Ectodermal cell (in vitro differentiated cells): Measurements from ENCODE around the gene C13orf42.

Experiments
- H3K27ac ChIP-seq: 2 replicates; pipeline ENCODE4 v1.7.0; 2013; ENCODE audit warnings: mild to moderate bottlenecking, low read depth, low read length; ENCODE audit not compliant: insufficient read depth, poor library complexity, severe bottlenecking
- H3K27me3 ChIP-seq: 2 replicates; pipeline ENCODE4 v1.7.0; 2013; ENCODE audit warnings: mild to moderate bottlenecking, low read length; ENCODE audit not compliant: insufficient read depth, control insufficient read depth, poor library complexity, severe bottlenecking
- H3K36me3 ChIP-seq: one replicate; pipeline ENCODE4 v1.7.0; 2013; ENCODE audit warnings: low read length; ENCODE audit not compliant: control insufficient read depth, insufficient read depth
- H3K4me1 ChIP-seq: one replicate; pipeline ENCODE4 v1.7.0; 2013; ENCODE audit warnings: low read length; ENCODE audit not compliant: control insufficient read depth, insufficient read depth
- H3K4me3 ChIP-seq: 2 replicates; pipeline ENCODE4 v1.7.0; 2013; ENCODE audit warnings: low read depth, low read length, control low read depth; ENCODE audit not compliant: insufficient read depth
- H3K9me3 ChIP-seq: 2 replicates; pipeline ENCODE4 v1.7.0; 2013; ENCODE audit warnings: mild to moderate bottlenecking, low read length, moderate library complexity; ENCODE audit not compliant: control insufficient read depth
- WGBS, 2 experiments: methylation state at CpG; one replicate each; pipeline ENCODE4 v1.1.7; 2013; ENCODE audit warnings: missing lambda C conversion rate in 2 of 2; 5-methylcytosine and 5-hydroxymethylcytosine counted together

Gene C13orf42

GRCh38 chr13:51036418-51036817 lies 74.7 kb downstream of the C13orf42 start:
- Histone ChIP-seq H3K27me3 (no peaks in the 10 kb centered on the region), H3K36me3 (no peaks in the 10 kb centered on the region), H3K27ac (no peak overlapping the region), H3K4me1 (no peaks in the 10 kb centered on the region), H3K9me3 (no peaks in the 10 kb centered on the region), H3K4me3 (no peak overlapping the region)
- 92 to 93% methylated on average over 2 of the region's 2 CpGs for WGBS, 2 experiments

GRCh38 chr13:51035978-51036377 lies 75.1 kb downstream of the C13orf42 start:
- 92 to 93% methylated on average over 2 of the region's 2 CpGs for WGBS, 2 experiments

GRCh38 chr13:51035469-51035868 lies 75.6 kb downstream of the C13orf42 start:
- Histone ChIP-seq H3K9me3 (no peaks in the 10 kb centered on the region), H3K36me3 (no peaks in the 10 kb centered on the region), H3K4me3 (no peak overlapping the region), H3K27ac (no peak overlapping the region), H3K4me1 (no peaks in the 10 kb centered on the region), H3K27me3 (no peaks in the 10 kb centered on the region)
- 87 to 89% methylated on average over 4 of the region's 4 CpGs for WGBS, 2 experiments

More at GRCh38 chr13:51035978-51036377, 75.1 kb downstream of the C13orf42 start:
- H3K36me3 ChIP-seq = no peaks in the 10 kb centered on the region
- H3K9me3 ChIP-seq = no peaks in the 10 kb centered on the region
- no peaks in the 10 kb centered on the region for H3K4me1 ChIP-seq
- no peak overlapping the region for H3K4me3 ChIP-seq
- no peaks in the 10 kb centered on the region for H3K27me3 ChIP-seq
- H3K27ac ChIP-seq = no peak overlapping the region

- Histone ChIP-seq H3K4me3 (no peak overlapping the region), H3K36me3 (no peaks in the 10 kb centered on the region), H3K27ac (no peak overlapping the region), H3K4me1 (no peaks in the 10 kb centered on the region), H3K9me3 (no peaks in the 10 kb centered on the region), H3K27me3 (no peaks in the 10 kb centered on the region)
- 96 to 98% methylated on average over 3 of the region's 3 CpGs for WGBS, 2 experiments
Measured at GRCh38 chr13:51034906-51035305, 76.2 kb downstream of the C13orf42 start.

GRCh38 chr13:51033421-51034185 lies 77.5 kb downstream of the C13orf42 start:
- Histone ChIP-seq H3K4me1 (no peaks in the 10 kb centered on the region), H3K9me3 (no peaks in the 10 kb centered on the region), H3K27ac (no peak overlapping the region), H3K27me3 (no peaks in the 10 kb centered on the region), H3K4me3 (no peak overlapping the region), H3K36me3 (no peaks in the 10 kb centered on the region)
- WGBS, 2 experiments = 70 to 84% methylated on average over 5 of the region's 5 CpGs

- H3K27me3 ChIP-seq = no peaks in the 10 kb centered on the region
- no peak overlapping the region for H3K4me3 ChIP-seq
- no peaks in the 10 kb centered on the region for H3K9me3 ChIP-seq
- no peaks in the 10 kb centered on the region for H3K36me3 ChIP-seq
- H3K27ac ChIP-seq = no peak overlapping the region
- 97 to 100% methylated on average over 2 to 3 of the region's 3 CpGs for WGBS, 2 experiments
- H3K4me1 ChIP-seq = no peaks in the 10 kb centered on the region
Measured at GRCh38 chr13:51032831-51033230, 78.2 kb downstream of the C13orf42 start.
